Measurements from ENCODE around the gene EXOC6.

- TF ChIP-seq CTCF (IDR thresholded peaks at IDR 0.05; ENCODE audit: low read depth, low read length, poor library complexity, severe bottlenecking) (peak; percentile 22), EZH2phosphoT487 (IDR thresholded peaks at IDR 0.05; ENCODE audit: borderline replicate concordance, low read length) (no peak)
Measured at GRCh38 chr10:93074147-93074596, 225.9 kb downstream of the EXOC6 start.

All from DOHH2 (cell line).